HG02798 (cell line): Measurements from ENCODE around the gene EPB41L4A.
"Not testable (repeated sequence)": the region's sequence is repeated elsewhere in the genome, so short reads cannot be mapped to it uniquely, and the experiment has no call there.

ENCODE experiments used
- ATAC-seq: cut with Tn5 transposase; IDR thresholded peaks from one replicate; pipeline ENCODE4 v1.9.1; 2021; ENCODE audit warnings: mild to moderate bottlenecking; ENCODE audit not compliant: unreplicated experiment, poor library complexity

EPB41L4A gene

GRCh38 chr5:112264151-112264550 is 154.9 kb downstream of the EPB41L4A start:
- ATAC-seq = no peak

DNA sequence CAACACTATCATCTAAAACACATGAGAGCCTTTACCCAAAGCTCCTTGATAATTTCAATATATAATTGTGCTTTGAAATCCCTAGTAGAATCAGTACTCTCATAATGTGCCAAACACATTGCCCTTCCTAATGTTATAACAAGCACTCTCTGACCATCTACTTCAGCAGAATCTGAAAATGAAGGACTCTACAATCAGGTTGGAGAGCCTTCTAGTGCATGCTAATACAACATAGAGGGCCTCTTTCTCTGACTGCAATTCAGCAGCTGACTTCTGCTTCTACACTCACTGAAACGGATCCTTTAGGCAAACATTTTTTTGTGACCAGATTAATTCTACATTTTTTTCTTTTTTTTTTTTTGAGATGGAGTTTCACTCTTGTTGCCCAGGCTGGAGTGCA is 155.6 kb downstream of the EPB41L4A start:
- ATAC-seq = no peak

DNA sequence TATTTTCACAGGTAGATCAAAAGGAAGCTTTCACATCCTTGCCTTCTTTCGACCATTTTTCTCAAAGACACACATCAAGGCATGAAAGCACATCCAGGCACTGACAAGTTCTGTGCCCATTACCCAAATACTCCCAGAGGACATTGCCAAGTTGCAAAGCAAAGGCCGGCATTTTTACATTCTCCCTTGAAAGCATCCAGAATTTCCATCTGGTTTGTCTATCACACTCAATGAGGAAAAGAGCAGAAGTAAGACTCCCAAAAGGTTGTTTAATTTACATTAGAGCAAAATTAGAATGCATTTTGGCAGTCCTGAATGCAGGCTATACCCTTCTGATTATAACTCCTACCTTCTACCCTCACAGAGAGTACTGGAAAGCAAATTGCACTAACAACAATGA is 160.5 kb downstream of the EPB41L4A start:
- no peak for ATAC-seq

GRCh38 chr5:112257976-112258375 is 161.1 kb downstream of the EPB41L4A start:
- ATAC-seq = no peak

DNA sequence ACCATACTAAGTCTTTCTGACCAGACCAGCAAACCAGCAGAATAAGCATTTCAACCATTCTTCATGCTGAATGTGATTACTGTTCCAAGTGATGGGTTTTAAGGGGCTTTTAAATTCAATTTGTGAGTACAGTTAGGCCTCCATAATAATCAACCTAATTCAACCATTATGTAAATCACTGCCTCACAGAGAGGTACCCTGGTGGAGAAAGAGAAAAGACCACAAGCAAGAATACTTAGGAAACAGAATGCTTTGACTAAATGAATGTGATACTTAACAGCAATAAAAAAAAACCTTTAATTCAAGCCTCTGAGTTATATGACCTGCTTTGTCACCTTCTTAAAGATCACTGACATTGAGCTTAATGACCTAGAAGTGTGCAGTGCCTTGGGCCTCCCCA is 162.1 kb downstream of the EPB41L4A start:
- ATAC-seq = no peak

- ATAC-seq = no peak
Measured at GRCh38 chr5:112254303-112254702, 164.8 kb downstream of the EPB41L4A start.

- no peak for ATAC-seq
Measured at GRCh38 chr5:112253478-112254250, 165.4 kb downstream of the EPB41L4A start.

GRCh38 chr5:112250551-112250950 is 168.5 kb downstream of the EPB41L4A start:
- no peak for ATAC-seq

GRCh38 chr5:112248623-112249022 is 170.5 kb downstream of the EPB41L4A start:
- ATAC-seq = no peak

- no peak for ATAC-seq
Measured at GRCh38 chr5:112247960-112248359, 171.1 kb downstream of the EPB41L4A start.

DNA sequence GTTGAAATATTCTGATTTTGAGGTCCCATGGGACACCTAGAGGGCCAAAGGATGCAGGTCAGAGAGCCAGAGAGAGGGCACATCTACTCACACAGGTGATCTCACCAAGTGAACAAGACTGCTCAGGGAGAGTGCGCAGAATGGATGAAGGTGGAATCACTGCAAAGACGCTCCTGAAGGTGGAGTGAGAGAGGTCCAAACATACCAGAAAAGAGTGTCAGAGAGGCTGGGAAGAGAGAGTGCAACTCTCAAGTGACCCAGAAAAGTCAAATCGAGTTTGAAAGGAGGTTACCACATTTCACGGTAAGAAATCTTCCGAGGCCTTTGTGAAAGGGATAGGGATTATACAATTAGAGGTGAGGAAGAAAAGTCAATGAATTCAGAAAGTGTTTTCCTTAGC is 173.4 kb downstream of the EPB41L4A start:
- no peak for ATAC-seq

GRCh38 chr5:112239996-112240395 is 179.1 kb downstream of the EPB41L4A start:
- ATAC-seq = no peak

DNA sequence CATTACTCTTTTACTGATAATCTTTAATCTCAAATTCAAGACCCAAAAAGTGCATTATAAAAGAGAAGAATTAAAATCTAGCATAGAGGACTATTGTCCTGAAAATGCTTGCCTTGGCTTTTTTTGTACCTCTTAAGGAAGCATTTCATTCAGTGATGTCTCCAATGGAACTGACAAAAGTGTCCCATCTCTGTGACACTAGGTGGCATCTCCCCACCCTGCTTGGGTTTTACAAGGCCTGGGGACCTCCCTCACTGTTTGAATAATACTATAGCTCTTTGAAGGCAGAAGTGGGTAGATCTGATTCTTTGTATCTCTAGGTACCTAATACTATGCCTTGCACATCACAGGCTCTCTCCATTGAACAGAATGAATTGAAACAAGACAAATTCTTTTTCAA is 180.6 kb downstream of the EPB41L4A start:
- ATAC-seq = no peak

DNA sequence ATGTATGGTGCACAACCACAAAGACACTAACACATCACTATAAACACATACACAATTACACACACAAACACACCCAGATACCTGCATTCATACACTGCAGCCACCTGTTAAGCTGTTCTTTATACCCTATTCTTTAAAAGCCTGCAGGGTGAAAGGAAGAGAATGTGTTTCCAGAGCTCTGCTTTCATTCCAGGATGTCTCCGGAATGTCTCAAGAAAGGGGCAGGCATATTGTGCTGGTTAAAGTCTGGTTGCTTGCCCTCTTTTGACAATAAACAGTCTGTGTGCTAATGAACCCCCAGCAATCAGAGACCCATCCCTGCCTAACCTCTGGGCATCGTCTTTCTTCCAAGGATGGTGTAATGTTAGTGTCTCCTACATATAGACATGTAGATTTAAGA is 181.6 kb downstream of the EPB41L4A start:
- ATAC-seq = no peak

- no peak for ATAC-seq
Measured at GRCh38 chr5:112234000-112234399, 185.1 kb downstream of the EPB41L4A start.

DNA sequence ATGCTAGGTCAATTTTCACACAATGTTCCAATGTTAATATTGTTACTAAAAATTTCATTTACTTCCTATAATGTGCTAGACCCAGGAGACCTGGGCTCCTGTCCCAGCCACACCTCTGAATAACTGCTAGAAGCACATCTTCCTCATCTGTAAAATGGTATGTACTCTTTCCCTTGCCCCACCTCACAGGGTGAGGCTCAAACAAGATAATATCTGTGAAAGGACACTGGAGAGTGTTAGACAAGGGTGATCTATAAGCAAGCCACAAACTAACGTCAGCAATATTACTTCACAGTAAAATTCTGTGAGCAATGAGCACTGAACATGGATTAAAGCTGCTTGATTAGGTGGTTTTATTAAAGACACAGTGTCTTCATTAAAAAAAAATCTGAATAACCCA is 186.4 kb downstream of the EPB41L4A start:
- ATAC-seq = no peak

GRCh38 chr5:112230606-112231005 is 188.5 kb downstream of the EPB41L4A start:
- no peak for ATAC-seq

- no peak for ATAC-seq
Measured at GRCh38 chr5:112228667-112229066, 190.4 kb downstream of the EPB41L4A start.

- ATAC-seq = no peak
Measured at GRCh38 chr5:112227911-112228631, 191.0 kb downstream of the EPB41L4A start.

- ATAC-seq = no peak
Measured at GRCh38 chr5:112226215-112226614, 192.9 kb downstream of the EPB41L4A start.

DNA sequence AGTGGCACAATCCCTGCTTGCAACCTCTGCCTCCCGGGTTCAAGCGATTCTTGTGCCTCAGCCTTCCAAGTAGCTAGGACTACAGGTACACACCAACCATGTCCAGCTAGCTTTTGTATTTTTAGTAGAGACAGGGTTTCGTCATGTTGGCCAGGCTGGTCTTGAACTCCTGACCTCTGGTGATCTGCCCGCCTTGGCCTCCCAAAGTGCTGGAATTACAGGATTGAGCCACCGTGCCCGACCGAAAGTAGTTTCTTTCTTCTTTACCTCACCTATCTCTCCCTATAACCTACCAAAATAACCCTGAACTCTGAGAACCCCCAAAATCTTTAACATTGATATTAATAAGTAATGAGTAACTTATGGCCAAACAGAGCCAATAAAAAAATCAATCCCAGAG is 196.1 kb downstream of the EPB41L4A start:
- not testable (repeated sequence) for ATAC-seq

- ATAC-seq = no peak
Measured at GRCh38 chr5:112221128-112221527, 197.9 kb downstream of the EPB41L4A start.
